Measurements from ENCODE around the gene MRPL58. TPM values are rescaled to one million over a fixed set of nuclear protein-coding genes. Genes with fewer than 3 reads are reported as not detected.

Gene MRPL58
- polyA plus RNA-seq, 1 experiment: 53.7 TPM

DNA sequence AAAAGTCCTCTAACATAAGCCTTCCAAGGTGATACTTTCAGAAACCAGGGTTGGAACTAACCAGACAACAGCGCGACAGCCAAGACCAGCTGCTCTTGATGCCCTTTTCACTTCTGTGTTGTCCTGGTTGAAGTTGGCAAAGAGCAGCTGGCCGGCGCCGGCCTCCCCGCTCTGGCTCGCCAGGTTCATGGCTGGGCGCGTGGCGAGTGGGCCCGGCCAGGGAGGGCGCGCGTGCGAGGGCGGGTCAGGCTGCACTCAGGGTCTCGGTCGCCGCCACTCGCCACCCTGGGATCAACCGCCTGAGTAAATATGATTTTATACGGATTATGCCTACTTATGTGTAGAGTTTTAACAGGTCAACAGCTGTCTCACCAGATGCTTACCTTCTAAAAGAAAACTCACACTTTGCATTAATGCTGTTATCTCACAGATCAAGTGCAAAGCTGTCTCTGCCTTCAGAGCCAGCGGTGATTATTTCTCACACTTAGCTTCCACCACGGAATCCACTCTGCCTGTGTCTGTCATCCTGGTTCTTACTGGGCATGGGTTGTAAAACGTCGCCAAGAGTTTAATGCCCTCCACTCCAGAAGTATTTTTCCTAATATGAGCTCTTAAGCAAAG lies 48.1 kb downstream of the MRPL58 start:
- no peak overlapping the region for H3K27ac ChIP-seq (ENCODE audit: low read depth, low read length)
- TF ChIP-seq, protein P1, sequence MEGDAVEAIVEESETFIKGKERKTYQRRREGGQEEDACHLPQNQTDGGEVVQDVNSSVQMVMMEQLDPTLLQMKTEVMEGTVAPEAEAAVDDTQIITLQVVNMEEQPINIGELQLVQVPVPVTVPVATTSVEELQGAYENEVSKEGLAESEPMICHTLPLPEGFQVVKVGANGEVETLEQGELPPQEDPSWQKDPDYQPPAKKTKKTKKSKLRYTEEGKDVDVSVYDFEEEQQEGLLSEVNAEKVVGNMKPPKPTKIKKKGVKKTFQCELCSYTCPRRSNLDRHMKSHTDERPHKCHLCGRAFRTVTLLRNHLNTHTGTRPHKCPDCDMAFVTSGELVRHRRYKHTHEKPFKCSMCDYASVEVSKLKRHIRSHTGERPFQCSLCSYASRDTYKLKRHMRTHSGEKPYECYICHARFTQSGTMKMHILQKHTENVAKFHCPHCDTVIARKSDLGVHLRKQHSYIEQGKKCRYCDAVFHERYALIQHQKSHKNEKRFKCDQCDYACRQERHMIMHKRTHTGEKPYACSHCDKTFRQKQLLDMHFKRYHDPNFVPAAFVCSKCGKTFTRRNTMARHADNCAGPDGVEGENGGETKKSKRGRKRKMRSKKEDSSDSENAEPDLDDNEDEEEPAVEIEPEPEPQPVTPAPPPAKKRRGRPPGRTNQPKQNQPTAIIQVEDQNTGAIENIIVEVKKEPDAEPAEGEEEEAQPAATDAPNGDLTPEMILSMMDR (IDR thresholded peaks at IDR 0.05; ENCODE audit: low read depth, low read length): no peak
- no peak overlapping the region for H3K4me3 ChIP-seq (ENCODE audit: low read depth, low read length)
- POLR2A ChIA-PET: interaction anchor here (0.7 to 1.2 kb wide), 6 partner anchors 24 to 160 kb away, joined by 3 to 6 read pairs (median 4); partner anchors contain the start of gene SLC16A5
- H3K9me3 ChIP-seq (ENCODE audit: control insufficient read depth, insufficient read depth, low read length): no peaks in the 10 kb centered on the region
- CTCF ChIA-PET: interaction anchor here (0.7 to 4.4 kb wide), 35 partner anchors 9 to 210 kb away, joined by 3 to 61 read pairs (median 5); partner anchors contain the start of genes ARMC7, CDR2L, MIF4GD and NT5C
- DNase-seq (ENCODE audit: low read depth, low spot score): no peak
- no peaks in the 10 kb centered on the region for H3K27me3 ChIP-seq (ENCODE audit: control insufficient read depth, insufficient read depth, low read length)

DNA sequence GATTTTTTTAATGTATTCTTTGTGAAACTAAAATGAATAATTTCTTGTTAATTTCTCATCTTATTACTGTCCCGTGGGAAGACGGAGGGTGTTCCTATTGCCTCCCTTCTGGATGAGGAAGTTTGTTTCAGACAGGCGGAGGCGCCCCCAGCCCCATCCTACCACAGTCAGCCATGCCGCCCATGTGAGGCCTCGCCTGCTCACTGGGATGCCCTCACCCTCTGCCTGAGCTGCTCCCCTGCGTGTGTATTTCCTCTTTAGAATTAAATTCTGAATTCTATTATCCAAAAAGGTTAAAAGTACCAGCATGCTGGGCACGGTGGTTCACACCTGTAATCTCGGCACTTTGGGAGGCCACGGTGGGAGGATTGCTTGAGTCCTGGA lies 48.6 kb downstream of the MRPL58 start:
- POLR2A ChIA-PET: interaction anchor here (1.0 kb wide), 1 partner anchor 48 kb away, joined by 3 read pairs; no protein-coding TSS in a partner anchor
- no peaks in the 10 kb centered on the region for H3K27me3 ChIP-seq (ENCODE audit: control insufficient read depth, insufficient read depth, low read length)
- H3K4me3 ChIP-seq (ENCODE audit: low read depth, low read length): no peak overlapping the region
- no peak for DNase-seq (ENCODE audit: low read depth, low spot score)
- no peak overlapping the region for H3K27ac ChIP-seq (ENCODE audit: low read depth, low read length)
- TF ChIP-seq, protein P1 (IDR thresholded peaks at IDR 0.05; ENCODE audit: low read depth, low read length): no peak
- H3K9me3 ChIP-seq (ENCODE audit: control insufficient read depth, insufficient read depth, low read length): no peaks in the 10 kb centered on the region
- CTCF ChIA-PET: interaction anchor here (0.7 to 4.4 kb wide), 15 partner anchors 8 to 210 kb away, joined by 3 to 61 read pairs (median 13); partner anchors contain the start of genes ARMC7, CDR2L, MIF4GD and NUP85

DNA sequence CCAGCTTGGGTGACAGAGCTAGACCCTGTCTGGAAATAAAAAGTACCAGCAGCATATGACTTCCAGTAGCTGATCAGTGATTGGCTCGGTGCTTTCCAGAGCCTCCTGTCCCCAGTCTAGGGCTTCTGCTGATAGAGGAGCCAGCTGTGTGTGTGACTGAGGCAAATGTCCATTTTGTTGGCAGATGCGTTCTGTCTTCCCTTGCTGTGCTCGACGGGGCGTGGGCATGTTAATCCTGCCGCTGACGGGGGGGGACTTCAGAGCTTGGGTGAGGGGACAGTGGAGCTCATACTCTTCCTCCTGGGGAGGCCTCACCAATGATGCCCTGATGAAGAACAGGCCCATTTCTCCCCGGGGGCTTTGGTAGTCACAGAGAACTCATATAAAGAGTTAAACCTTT lies 49.1 kb downstream of the MRPL58 start:
- H3K9me3 ChIP-seq (ENCODE audit: control insufficient read depth, insufficient read depth, low read length): no peaks in the 10 kb centered on the region
- ChIA-PET CTCF (interaction anchor here (0.5 to 4.4 kb wide), 8 partner anchors 44 to 142 kb away, joined by 3 to 61 read pairs (median 22); partner anchors contain the start of genes ARMC7, CDR2L and NUP85), POLR2A (no interaction called here)
- H3K4me3 ChIP-seq (ENCODE audit: low read depth, low read length): no peak overlapping the region
- no peak for DNase-seq (ENCODE audit: low read depth, low spot score)
- H3K27me3 ChIP-seq (ENCODE audit: control insufficient read depth, insufficient read depth, low read length): no peaks in the 10 kb centered on the region
- TF ChIP-seq, protein P1 (IDR thresholded peaks at IDR 0.05; ENCODE audit: low read depth, low read length): no peak
- no peak overlapping the region for H3K27ac ChIP-seq (ENCODE audit: low read depth, low read length)

DNA sequence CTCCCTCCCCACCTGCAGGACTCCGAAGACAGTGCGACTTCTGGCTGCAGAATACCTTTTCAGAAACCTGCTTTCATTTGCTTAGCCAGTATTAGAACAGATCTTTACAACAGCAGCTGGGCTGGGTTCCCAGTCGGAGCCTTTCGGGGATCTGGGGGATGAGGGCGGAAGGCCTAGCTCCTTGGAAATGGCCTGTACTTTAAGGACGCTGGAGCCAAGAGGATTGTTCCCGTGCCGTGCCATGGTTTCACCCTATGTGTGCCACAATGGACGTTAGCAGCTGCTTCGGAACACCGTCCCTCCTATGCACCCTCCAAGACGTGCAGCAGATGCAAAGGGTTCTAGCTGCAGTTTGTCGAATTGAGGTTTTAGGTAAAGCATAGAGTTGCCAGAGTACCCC lies 50.7 kb downstream of the MRPL58 start:
- Histone ChIP-seq H3K9me3 (ENCODE audit: control insufficient read depth, insufficient read depth, low read length) (no peaks in the 10 kb centered on the region), H3K27ac (ENCODE audit: low read depth, low read length) (no peak overlapping the region), H3K4me3 (ENCODE audit: low read depth, low read length) (no peak overlapping the region), H3K27me3 (ENCODE audit: control insufficient read depth, insufficient read depth, low read length) (no peaks in the 10 kb centered on the region)
- TF ChIP-seq, protein P1 (IDR thresholded peaks at IDR 0.05; ENCODE audit: low read depth, low read length): no peak
- no peak for DNase-seq (ENCODE audit: low read depth, low spot score)
- ChIA-PET POLR2A (no interaction called here), CTCF (interaction anchor here (0.6 to 1.4 kb wide), 2 partner anchors 51 to 53 kb away, joined by 3 to 5 read pairs; no protein-coding TSS in a partner anchor)

DNA sequence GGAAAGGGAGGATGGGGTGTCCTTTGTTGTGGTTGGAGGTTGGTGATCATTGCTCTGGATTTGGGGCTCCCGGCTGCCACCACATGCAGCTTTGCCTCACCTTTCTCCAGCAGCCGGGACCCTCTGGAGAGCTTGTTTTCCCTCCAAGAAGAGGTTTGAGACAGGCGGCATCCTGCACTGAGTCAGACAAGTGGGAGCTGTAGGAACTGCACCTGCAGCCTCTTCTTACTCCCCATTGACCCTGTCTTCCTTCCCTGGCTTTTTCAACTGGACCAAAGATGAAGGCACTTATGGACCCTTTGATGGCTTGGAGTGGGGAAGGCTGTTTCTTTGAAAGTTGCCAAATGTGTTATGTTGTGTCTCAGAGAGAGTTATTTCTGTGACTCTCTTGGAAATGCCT lies 51.2 kb downstream of the MRPL58 start:
- Histone ChIP-seq H3K27me3 (ENCODE audit: control insufficient read depth, insufficient read depth, low read length) (no peaks in the 10 kb centered on the region), H3K27ac (ENCODE audit: low read depth, low read length) (no peak overlapping the region), H3K9me3 (ENCODE audit: control insufficient read depth, insufficient read depth, low read length) (no peaks in the 10 kb centered on the region), H3K4me3 (ENCODE audit: low read depth, low read length) (no peak overlapping the region)
- no peak for DNase-seq (ENCODE audit: low read depth, low spot score)
- ChIA-PET CTCF (interaction anchor here (1.4 kb wide), 1 partner anchor 50 kb away, joined by 5 read pairs; no protein-coding TSS in a partner anchor), POLR2A (no interaction called here)
- TF ChIP-seq, protein P1 (IDR thresholded peaks at IDR 0.05; ENCODE audit: low read depth, low read length): no peak

All from AG04450 (cell line).